IMR-90 (cell line): ENCODE results near the gene IFT57. TPM values are rescaled to one million over a fixed set of nuclear protein-coding genes. Genes with fewer than 3 reads are reported as not detected.

Source experiments
- ATAC-seq: fragments of 200-7000 bp; cut with Tn5 transposase; 2 replicates; pipeline ENCODE4 v1.9.1; 2020; ENCODE audit warnings: low read depth, mild to moderate bottlenecking, moderate library complexity
- BruUV-seq: library from RNA; stranded (reverse); fragments of 400-500 nt; replicated peaks from 2 replicates; lab custom pipeline; 2021; lab: Mats Ljungman, UMichigan
- CTCF ChIA-PET: fragments of 300-600 bp; formaldehyde crosslinking; extraction: SDS; loops from one replicate; lab custom pipeline; 2021; ENCODE audit warnings: antibody characterized with exemption; lab: Yijun Ruan, JAX
- POLR2A ChIA-PET: fragments of 300-600 bp; sonication (Branson Sonifier 250); formaldehyde crosslinking; loops from one replicate; lab custom pipeline; 2022; ENCODE audit warnings: antibody characterized with exemption; ENCODE audit not compliant: unreplicated experiment; lab: Charles Lee
- DNase-seq: peaks from one replicate; pipeline ENCODE4 v3.0.0; 2013
- H2AFZ ChIP-seq: replicated peaks from 2 replicates; pipeline ENCODE3; 2013; ENCODE audit warnings: low read length, mild to moderate bottlenecking; ENCODE audit not compliant: poor library complexity
- H2AK5ac ChIP-seq: 2 replicates; pipeline ENCODE4 v1.6.1; 2013; ENCODE audit warnings: low read depth, low read length, inconsistent platforms
- H2AK9ac ChIP-seq: replicated peaks from 2 replicates; pipeline ENCODE3; 2013; ENCODE audit warnings: mild to moderate bottlenecking, low read depth, low read length, moderate library complexity; ENCODE audit not compliant: poor library complexity
- H2BK120ac ChIP-seq: 2 replicates; pipeline ENCODE4 v1.6.1; 2013; ENCODE audit warnings: low read depth, low read length, inconsistent platforms
- H2BK15ac ChIP-seq: 3 replicates; pipeline ENCODE4 v1.6.1; 2013; ENCODE audit warnings: low read depth, low read length, inconsistent platforms
- H2BK20ac ChIP-seq: 2 replicates; pipeline ENCODE4 v1.6.1; 2013; ENCODE audit warnings: low read depth, mild to moderate bottlenecking, inconsistent platforms, low read length, moderate library complexity
- H2BK5ac ChIP-seq: 2 replicates; pipeline ENCODE4 v1.6.1; 2013; ENCODE audit warnings: mild to moderate bottlenecking, low read depth, low read length, inconsistent platforms; ENCODE audit not compliant: poor library complexity, severe bottlenecking
- H3K14ac ChIP-seq: replicated peaks from 2 replicates; pipeline ENCODE4 v1.6.1; 2013; ENCODE audit warnings: low read depth, low read length, inconsistent platforms
- H3K18ac ChIP-seq: 2 replicates; pipeline ENCODE4 v1.6.1; 2013; ENCODE audit warnings: low read depth, low read length, control low read depth
- H3K23ac ChIP-seq: 2 replicates; pipeline ENCODE4 v1.6.1; 2013; ENCODE audit warnings: low read depth, low read length, inconsistent platforms
- H3K27ac ChIP-seq: 2 replicates; pipeline ENCODE4 v1.5.1; 2013; ENCODE audit warnings: mild to moderate bottlenecking, control low read depth, low read length; ENCODE audit not compliant: insufficient read depth
- H3K27me3 ChIP-seq: 2 replicates; pipeline ENCODE4 v1.6.1; 2013; ENCODE audit warnings: low read length; ENCODE audit not compliant: control insufficient read depth, insufficient read depth
- H3K36me3 ChIP-seq: 2 replicates; pipeline ENCODE4 v1.6.1; 2013; ENCODE audit warnings: low read length, mixed read lengths; ENCODE audit not compliant: control insufficient read depth, insufficient read depth
- H3K4ac ChIP-seq: 2 replicates; pipeline ENCODE4 v1.6.1; 2013; ENCODE audit warnings: low read depth, low read length, inconsistent platforms
- H3K4me1 ChIP-seq: 2 replicates; pipeline ENCODE4 v1.6.1; 2013; ENCODE audit warnings: low read length, mixed read lengths; ENCODE audit not compliant: control insufficient read depth, insufficient read depth
- H3K4me2 ChIP-seq: 2 replicates; pipeline ENCODE4 v1.6.1; 2013; ENCODE audit warnings: low read depth, mild to moderate bottlenecking, control low read depth, low read length, moderate library complexity
- H3K4me3 ChIP-seq: 2 replicates; pipeline ENCODE4 v1.5.1; 2013; ENCODE audit warnings: low read depth, mild to moderate bottlenecking, control low read depth, low read length, moderate library complexity; ENCODE audit not compliant: insufficient read depth
- H3K56ac ChIP-seq: 2 replicates; pipeline ENCODE4 v1.6.1; 2013; ENCODE audit warnings: low read length, inconsistent platforms; ENCODE audit not compliant: insufficient read depth; ENCODE audit errors: extremely low read depth
- H3K79me1 ChIP-seq, 2 experiments: 2 replicates each; pipeline ENCODE4 v1.6.1; 2013; ENCODE audit warnings: low read length in 2 of 2, inconsistent platforms in 1 of 2, low read depth in 1 of 2
- H3K9ac ChIP-seq: 2 replicates; pipeline ENCODE4 v1.6.1; 2013; ENCODE audit warnings: low read depth, low read length, control low read depth
- H3K9me1 ChIP-seq: 2 replicates; pipeline ENCODE4 v1.6.1; 2013; ENCODE audit warnings: low read length, inconsistent platforms; ENCODE audit not compliant: insufficient read depth
- H3K9me3 ChIP-seq: 2 replicates; pipeline ENCODE4 v1.6.1; 2013; ENCODE audit warnings: low read length; ENCODE audit not compliant: control insufficient read depth, insufficient read depth
- H4K20me1 ChIP-seq: 2 replicates; pipeline ENCODE4 v1.6.1; 2013; ENCODE audit warnings: low read length, inconsistent platforms; ENCODE audit not compliant: insufficient read depth
- H4K5ac ChIP-seq: 2 replicates; pipeline ENCODE4 v1.6.1; 2013; ENCODE audit warnings: mild to moderate bottlenecking, low read depth, low read length, control low read depth
- H4K8ac ChIP-seq, 2 experiments: 2 replicates each; pipeline ENCODE4 v1.6.1; 2013; ENCODE audit warnings: low read depth in 2 of 2, low read length in 2 of 2, control low read depth in 1 of 2, inconsistent platforms in 1 of 2
- H4K91ac ChIP-seq: 2 replicates; pipeline ENCODE4 v1.6.1; 2013; ENCODE audit warnings: low read depth, low read length, inconsistent platforms; ENCODE audit not compliant: insufficient read depth
- BHLHE40 ChIP-seq: fragments of 150-350 bp; IDR thresholded peaks from 2 replicates; pipeline ENCODE4 v1.6.1; 2016; ENCODE audit warnings: mild to moderate bottlenecking, low read depth, low read length
- CHD1 ChIP-seq: IDR thresholded peaks from 2 replicates; pipeline ENCODE4 v1.6.1; 2012; ENCODE audit warnings: low read depth, low read length, improper control_type of control experiment
- MAZ ChIP-seq: IDR thresholded peaks from 2 replicates; pipeline ENCODE4 v1.6.1; 2012; ENCODE audit warnings: low read depth, mild to moderate bottlenecking, low read length, improper control_type of control experiment, moderate library complexity, borderline replicate concordance
- MXI1 ChIP-seq: IDR thresholded peaks from 2 replicates; pipeline ENCODE4 v1.6.1; 2012; ENCODE audit warnings: low read depth, mild to moderate bottlenecking, low read length, moderate library complexity, borderline replicate concordance
- RFX5 ChIP-seq: IDR thresholded peaks from 2 replicates; pipeline ENCODE4 v1.8.0; 2012; ENCODE audit warnings: low read depth, mild to moderate bottlenecking, low read length, moderate library complexity
- USF2 ChIP-seq: fragments of 150-350 bp; IDR thresholded peaks from 2 replicates; pipeline ENCODE4 v1.6.1; 2017; ENCODE audit warnings: mild to moderate bottlenecking, antibody characterized with exemption, low read length, low read depth
- WGBS, 2 experiments: methylation state at CpG; one replicate each; pipeline versions ENCODE4 v1.1.5 to v1.1.7; 2013; ENCODE audit warnings: missing lambda C conversion rate in 2 of 2; ENCODE audit not compliant: insufficient read length in 1 of 2; ENCODE audit errors: extremely low coverage in 2 of 2; 5-methylcytosine and 5-hydroxymethylcytosine counted together
- dilution Hi-C: fragments of 300-500 bp; cut with HindIII; formaldehyde crosslinking; loops from one replicate; pipeline ENCODE4 v1.14.3; 2018; ENCODE audit warnings: low sequenced_read_pairs; ENCODE audit not compliant: unreplicated experiment
- in situ Hi-C: fragments of 300-500 bp; cut with MboI; formaldehyde crosslinking; loops from 3 replicates; pipeline ENCODE4 v1.14.3; 2019; ENCODE audit warnings: low sequenced_read_pairs, inconsistent platforms, mixed read lengths
- intact Hi-C: fragments of 100-400 bp; cut with micrococcal nuclease; formaldehyde crosslinking; loops from 2 replicates; pipeline ENCODE4 v1.10.0; 2022
- polyA plus RNA-seq, 3 experiments: library from polyadenylated mRNA; depleted of rRNA; stranded (reverse); fragments of >200 nt; gene quantifications; 2 replicates each; pipeline ENCODE4 v1.2.3, GENCODE V29; 2012; ENCODE audit warnings: low replicate concordance in 1 of 3
- total RNA-seq: library from RNA; depleted of rRNA; stranded (reverse); fragments of >200 nt; gene quantifications from 2 replicates; pipeline ENCODE4 v1.2.3, GENCODE V29; 2012

The IFT57 gene
- total and polyA plus RNA-seq, 2 of the 4 experiments (the other 2 are of a cell fraction): 30.0 to 35.3 TPM

DNA sequence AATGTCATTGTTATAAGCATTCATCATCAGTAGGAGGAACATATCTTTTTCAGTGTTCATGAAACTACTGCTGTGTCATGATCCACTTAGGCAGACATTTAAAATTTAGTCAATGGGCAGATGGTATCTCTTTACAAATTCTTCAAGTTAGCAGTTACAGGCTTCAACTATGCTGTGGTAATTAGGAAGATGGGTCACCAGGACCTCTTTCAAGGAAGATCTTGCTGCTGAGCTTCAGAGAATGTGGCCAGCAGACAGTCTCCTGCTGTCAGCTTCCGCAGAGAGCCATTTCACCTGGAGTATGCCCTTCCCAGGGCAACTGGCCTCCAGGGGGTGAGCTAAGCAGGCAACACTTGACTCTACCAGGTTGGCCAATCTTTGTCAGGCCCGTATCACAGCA is 19.4 kb downstream of the IFT57 start:
- H4K20me1 ChIP-seq: no peaks in the 10 kb centered on the region
- no peak overlapping the region for H2AK9ac ChIP-seq
- peaks cover 3% of the 10 kb centered on the region; the same call in 1 of the 2 replicates for H3K9me1 ChIP-seq
- ChIA-PET CTCF (no interaction called here), POLR2A (no interaction called here)
- no peak overlapping the region for H3K4ac ChIP-seq
- dilution Hi-C loops (no loop called here), intact Hi-C loops (no loop called here), in situ Hi-C loops (loop anchor here (25.0 kb wide), 1 partner anchor 966 kb away; no protein-coding TSS in a partner anchor)
- no peak overlapping the region for H3K27ac ChIP-seq
- H3K4me2 ChIP-seq: no peak overlapping the region
- H4K8ac ChIP-seq: no peak overlapping the region
- DNase-seq (peak; percentile 18), ATAC-seq (peak; percentile 29; the same call in 1 of the 2 replicates)
- H3K23ac ChIP-seq: no peak overlapping the region
- H4K5ac ChIP-seq: no peak overlapping the region
- H3K9me3 ChIP-seq: no peaks in the 10 kb centered on the region
- H3K14ac ChIP-seq: no peak overlapping the region; the same call in 1 of the 2 replicates
- no peak overlapping the region for H2BK15ac ChIP-seq
- no peak overlapping the region for H4K91ac ChIP-seq
- WGBS, 2 experiments: no CpG with 5 or more reads among the region's 2 CpGs
- H2BK120ac ChIP-seq: no peak overlapping the region
- no peaks in the 10 kb centered on the region; a peak in 1 of 4 replicates for H3K79me1 ChIP-seq
- H3K36me3 ChIP-seq: no peaks in the 10 kb centered on the region
- H2BK20ac ChIP-seq: no peak overlapping the region
- H3K18ac ChIP-seq: no peak overlapping the region
- peak overlapping the region; percentile 74 for H2AFZ ChIP-seq
- H3K9ac ChIP-seq: no peak overlapping the region
- H2BK5ac ChIP-seq: no peak overlapping the region
- H3K4me3 ChIP-seq: no peak overlapping the region
- TF ChIP-seq MXI1: no peak
- no peak for TF ChIP-seq CHD1
- no peak for TF ChIP-seq BHLHE40
- TF ChIP-seq USF2: no peak
- no peak for TF ChIP-seq RFX5
- TF ChIP-seq MAZ: no peak
- H3K27me3 ChIP-seq: no peaks in the 10 kb centered on the region
- H3K4me1 ChIP-seq: peaks cover 2% of the 10 kb centered on the region; the same call in 1 of the 2 replicates
- H2AK5ac ChIP-seq: no peak overlapping the region
- no TSS peak for BruUV-seq
- no peak overlapping the region for H3K56ac ChIP-seq
